HepG2 (cell line): ENCODE results near the gene MRPS34.

Source experiments
- CEBPB ChIP-seq: IDR thresholded peaks from 2 replicates; pipeline ENCODE4 v1.6.1; 2011; ENCODE audit warnings: low read depth, low read length, improper control_type of control experiment, borderline replicate concordance
- CTCF ChIP-seq: sonication (generic); formaldehyde crosslinking; IDR thresholded peaks from 2 replicates; pipeline ENCODE4 v1.5.0; 2020; ENCODE audit warnings: mild to moderate bottlenecking, missing genetic modification reagents, moderate library complexity
- ELK4 ChIP-seq: sonication (generic); formaldehyde crosslinking; IDR thresholded peaks from 2 replicates; pipeline ENCODE4 v1.9.0; 2021; ENCODE audit warnings: missing genetic modification reagents, borderline replicate concordance
- FOSL2 ChIP-seq: sonication (generic); formaldehyde crosslinking; IDR thresholded peaks from 2 replicates; pipeline ENCODE4 v1.4.0; 2020; ENCODE audit warnings: missing genetic modification reagents
- KDM5B ChIP-seq: sonication (generic); formaldehyde crosslinking; IDR thresholded peaks from 2 replicates; pipeline ENCODE4 v1.4.0; 2020; ENCODE audit warnings: missing genetic modification reagents, mild to moderate bottlenecking, borderline replicate concordance
- MED1 ChIP-seq: sonication (generic); formaldehyde crosslinking; IDR thresholded peaks from 2 replicates; pipeline ENCODE4 v1.4.0; 2020; ENCODE audit warnings: missing genetic modification reagents
- POLR2AphosphoS2 ChIP-seq: IDR thresholded peaks from 2 replicates; pipeline ENCODE4 v1.6.1; 2011; ENCODE audit warnings: low read depth, low read length, improper control_type of control experiment
- POLR2AphosphoS5 ChIP-seq: IDR thresholded peaks from 2 replicates; pipeline ENCODE4 v1.6.1; 2012; ENCODE audit warnings: low read depth, low read length
- PRMT3 ChIP-seq: sonication (generic); formaldehyde crosslinking; IDR thresholded peaks from 2 replicates; pipeline ENCODE4 v1.8.1; 2022; ENCODE audit warnings: low read depth, mild to moderate bottlenecking, moderate library complexity, missing genetic modification reagents, borderline replicate concordance
- SUZ12 ChIP-seq: fragments of 150-350 bp; IDR thresholded peaks from 2 replicates; pipeline ENCODE4 v1.6.1; 2014; ENCODE audit warnings: low read depth, low read length
- TERF1 ChIP-seq: sonication (generic); formaldehyde crosslinking; IDR thresholded peaks from 2 replicates; pipeline ENCODE4 v1.8.0; 2022; ENCODE audit warnings: mild to moderate bottlenecking, missing genetic modification reagents, moderate library complexity
- ZNF138 ChIP-seq: sonication (generic); formaldehyde crosslinking; IDR thresholded peaks from 2 replicates; pipeline ENCODE4 v1.5.0; 2020; ENCODE audit warnings: mild to moderate bottlenecking, low read depth, missing genetic modification reagents

- TF ChIP-seq MED1 (CRISPR knock-in tag) (no peak), POLR2AphosphoS2 (no peak), CTCF (no peak), PRMT3 (CRISPR knock-in tag) (no peak), TERF1 (no peak), KDM5B (CRISPR knock-in tag) (no peak), CEBPB (no peak), POLR2AphosphoS5 (no peak), ZNF138 (CRISPR knock-in tag) (no peak), SUZ12 (no peak), ELK4 (CRISPR knock-in tag) (no peak), FOSL2 (CRISPR knock-in tag) (no peak)
Observed at GRCh38 chr16:1740234-1740633, 32.7 kb downstream of the MRPS34 start.
